Adrenal gland (tissue), 12 donors: ENCODE data around the gene RAB25. TPM values are rescaled to one million over a fixed set of nuclear protein-coding genes. Genes with fewer than 3 reads are reported as not detected.

Source experiments
- DNase-seq, 7 donors: peaks; one replicate each; pipeline ENCODE4 v3.0.0-alpha.2; 2019 to 2020
- H3K27ac ChIP-seq, 5 donors: fragments of 200-600 bp; sonication (generic) in 4 of 5; 1 replicate in 3 of 5; 2 replicates in 2 of 5; pipeline versions ENCODE4 v1.5.1 to v1.8.0; 2016 to 2020; ENCODE audit warnings: mild to moderate bottlenecking in 1 of 5
- H3K27me3 ChIP-seq: fragments of 200-600 bp; 2 replicates; pipeline ENCODE4 v1.8.0; 2021
- H3K36me3 ChIP-seq, 2 donors: fragments of 200-600 bp; replicated peaks in 1 of 2; 1 replicate in 1 of 2; 2 replicates in 1 of 2; pipeline versions ENCODE4 v1.5.1 to v1.8.0; 2018 to 2022
- H3K4me1 ChIP-seq, 2 donors: fragments of 200-600 bp; replicated peaks in 1 of 2; 1 replicate in 1 of 2; 2 replicates in 1 of 2; pipeline versions ENCODE4 v1.5.1 to v1.8.0; 2018 to 2021
- H3K4me3 ChIP-seq, 4 donors: fragments of 200-600 bp; sonication (generic) in 3 of 4; one replicate each; pipeline ENCODE4 v1.5.1; 2016 to 2018
- H3K9me3 ChIP-seq, 3 donors: fragments of 200-600 bp; sonication (generic) in 1 of 3; replicated peaks in 1 of 3; 1 replicate in 2 of 3; 2 replicates in 1 of 3; pipeline versions ENCODE4 v1.5.1 to v1.8.0; 2016 to 2021
- CTCF ChIP-seq, 6 experiments: fragments of 450-650 bp in 4 of 6; fragments of 200-600 bp in 2 of 6; sonication (generic) in 1 of 6; IDR thresholded peaks; 1 replicate in 5 of 6; 2 replicates in 1 of 6; pipeline versions ENCODE4 v1.5.1 to v1.8.0; 2016 to 2021; ENCODE audit warnings: antibody characterized with exemption in 6 of 6, mild to moderate bottlenecking in 2 of 6, moderate library complexity in 1 of 6
- POLR2A ChIP-seq, 2 donors: fragments of 450-650 bp; IDR thresholded peaks; one replicate each; pipeline ENCODE4 v1.6.1; 2017; ENCODE audit warnings: antibody characterized with exemption in 2 of 2, mild to moderate bottlenecking in 2 of 2, moderate library complexity in 1 of 2
- WGBS, 4 donors: extraction: QIAGEN DNeasy Blood & Tissue Kit in 2 of 4; methylation state at CpG; one replicate each; pipeline versions ENCODE4 v1.1.5 to v1.1.7; 2013 to 2017; 5-methylcytosine and 5-hydroxymethylcytosine counted together
- intact Hi-C, 2 donors: fragments of 100-400 bp; cut with DNase I; formaldehyde crosslinking; loops; one replicate each; pipeline versions ENCODE4 v1.14.1 to v1.15.0; 2022 to 2023
- polyA plus RNA-seq, 3 donors: library from polyadenylated mRNA; stranded (reverse); fragments of 200-250 nt in 2 of 3; fragments of 350-450 nt in 1 of 3; fragmentation: Illumina TruSeq in 1 of 3; extraction: RNeasy Lipid Tissue Mini Kit (QIAGEN cat#74804) in 1 of 3; gene quantifications; one replicate each; pipeline ENCODE4 v1.2.3, GENCODE V29; 2013 to 2014
- total RNA-seq, 9 donors: library from RNA; depleted of rRNA in 4 of 9; stranded (reverse); fragments of >200 nt in 4 of 9; fragments of 120-200 nt in 1 of 9; fragmentation: NEBNext Ultra II Directional in 1 of 9; extraction: Animal tissue kit (Norgen Biotek cat#: 25700) in 1 of 9; gene quantifications; one replicate each; pipeline versions ENCODE4 v1.1.0 to v1.2.4, GENCODE V29; 2013 to 2023
- donor health status: healthy with polysubstance abuse.
- donor health status: Bipolar disorder and iron deficiency.
- donor health status: DM: yes; HTN: yes; CAD: no.
- donor health status: DM: no; HTN: no; CAD: no.
- donor health status: DM: no; HTN: no; CAD: no.
- donor health status: DM: yes; HTN: yes; CAD: no.

Gene RAB25
- total and polyA plus RNA-seq, 12 donors, result 0.17 to 0.48 (median 0.38) TPM; not detected in 9

DNA sequence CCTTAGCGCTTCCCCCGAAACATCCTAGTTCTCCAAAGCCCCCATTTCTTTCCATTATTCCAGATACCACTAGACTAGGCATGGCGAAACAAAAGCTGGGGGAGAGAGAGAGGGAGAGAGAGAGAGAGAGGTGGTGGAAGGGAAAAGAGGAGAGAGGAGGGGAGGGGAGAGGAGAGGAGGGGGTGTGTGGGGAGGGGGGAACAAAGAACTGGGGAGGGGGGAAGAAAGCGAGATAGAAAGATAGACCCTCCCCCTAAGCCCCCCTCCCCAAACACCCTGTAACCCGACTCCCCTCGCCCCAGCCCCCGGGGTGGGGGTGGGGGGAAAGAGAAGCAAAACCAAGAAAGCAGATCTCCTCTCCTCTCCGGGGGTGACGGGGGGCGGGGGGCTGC, 21.0 kb downstream of the RAB25 start:
- Histone ChIP-seq H3K27ac (no peak overlapping the region), H3K9me3 (no peaks in the 10 kb centered on the region), H3K4me3 (peak overlapping the region; percentile 25 to 92 (median 73)), H3K36me3 (no peaks in the 10 kb centered on the region), H3K27me3 (no peaks in the 10 kb centered on the region), H3K4me1 (peaks cover 9 to 26% of the 10 kb centered on the region in 2 donors)
- no peak for DNase-seq
- WGBS, 4 donors, result 0 to 2% (median 0%) methylated on average over 3 to 10 of the region's 10 CpGs
- TF ChIP-seq CTCF (IDR thresholded peaks at IDR 0.05), result no peak
- no peak for TF ChIP-seq POLR2A (IDR thresholded peaks at IDR 0.05)
- intact Hi-C loops, result no loop called here

GRCh38 chr1:156082309-156083091, 21.5 kb downstream of the RAB25 start, which contains the start of gene MEX3A:
MEX3A (minus strand) TSS chr1:156082465; CDS start chr1:156081998, 467 bp downstream.
- 0 to 2% (median 0%) methylated on average over 6 to 62 of the region's 62 CpGs for WGBS, 4 donors
- Histone ChIP-seq H3K27ac (no peak within 1 kb of the TSS), H3K4me3 (peak within 1 kb of the TSS; percentile 25 to 92 (median 73)), H3K9me3 (no peaks in the 10 kb centered on the region), H3K27me3 (no peaks in the 10 kb centered on the region), H3K36me3 (no peaks in the 10 kb centered on the region), H3K4me1 (peaks cover 9 to 26% of the 10 kb centered on the region in 2 donors)
- TF ChIP-seq CTCF (IDR thresholded peaks at IDR 0.05), result no peak
- DNase-seq, result peak; percentile 68 to 84 (median 74)
- intact Hi-C loops, result no loop called here

GRCh38 chr1:156083800-156084790, 23.1 kb downstream of the RAB25 start:
- H3K9me3 ChIP-seq, result no peaks in the 10 kb centered on the region
- no peaks in the 10 kb centered on the region for H3K27me3 ChIP-seq
- H3K27ac ChIP-seq, result no peak overlapping the region
- intact Hi-C loops, result no loop called here
- WGBS, 4 donors, result 61 to 62% (median 61%) methylated on average over 7 of the region's 7 CpGs
- no peak overlapping the region for H3K4me3 ChIP-seq
- H3K36me3 ChIP-seq, result no peaks in the 10 kb centered on the region
- no peak for TF ChIP-seq CTCF (IDR thresholded peaks at IDR 0.05)
- no peak for TF ChIP-seq POLR2A (IDR thresholded peaks at IDR 0.05)
- DNase-seq, result no peak
- H3K4me1 ChIP-seq, result peaks cover 9 to 26% of the 10 kb centered on the region in 2 donors

GRCh38 chr1:156086256-156086662, 25.3 kb downstream of the RAB25 start:
- peak overlapping the region in 1 of 5 donors; percentile 32 for H3K27ac ChIP-seq
- DNase-seq, result peak in 5 of 7 donors; percentile 80 to 89 (median 84)
- no peak for TF ChIP-seq POLR2A (IDR thresholded peaks at IDR 0.05)
- TF ChIP-seq CTCF (IDR thresholded peaks at IDR 0.05), result peak in 1 of 6 experiments; percentile 11
- H3K4me1 ChIP-seq, result peaks cover 9 to 33% of the 10 kb centered on the region in 2 donors
- no peak overlapping the region for H3K4me3 ChIP-seq
- H3K36me3 ChIP-seq, result no peaks in the 10 kb centered on the region
- intact Hi-C loops, result no loop called here
- H3K27me3 ChIP-seq, result no peaks in the 10 kb centered on the region
- WGBS, 4 donors, result 0 to 21% (median 15%) methylated on average over 1 of the region's 1 CpG
- no peaks in the 10 kb centered on the region for H3K9me3 ChIP-seq
